HG03025 (cell line): ENCODE data around the gene TP53BP2.
"Not testable (repeated sequence)": the region's sequence is repeated elsewhere in the genome, so short reads cannot be mapped to it uniquely, and the experiment has no call there.

ENCODE experiments used
- ATAC-seq: cut with Tn5 transposase; IDR thresholded peaks from one replicate; pipeline ENCODE4 v1.9.1; 2021; ENCODE audit warnings: mild to moderate bottlenecking, moderate library complexity; ENCODE audit not compliant: unreplicated experiment, low FRiP score

The TP53BP2 gene

DNA sequence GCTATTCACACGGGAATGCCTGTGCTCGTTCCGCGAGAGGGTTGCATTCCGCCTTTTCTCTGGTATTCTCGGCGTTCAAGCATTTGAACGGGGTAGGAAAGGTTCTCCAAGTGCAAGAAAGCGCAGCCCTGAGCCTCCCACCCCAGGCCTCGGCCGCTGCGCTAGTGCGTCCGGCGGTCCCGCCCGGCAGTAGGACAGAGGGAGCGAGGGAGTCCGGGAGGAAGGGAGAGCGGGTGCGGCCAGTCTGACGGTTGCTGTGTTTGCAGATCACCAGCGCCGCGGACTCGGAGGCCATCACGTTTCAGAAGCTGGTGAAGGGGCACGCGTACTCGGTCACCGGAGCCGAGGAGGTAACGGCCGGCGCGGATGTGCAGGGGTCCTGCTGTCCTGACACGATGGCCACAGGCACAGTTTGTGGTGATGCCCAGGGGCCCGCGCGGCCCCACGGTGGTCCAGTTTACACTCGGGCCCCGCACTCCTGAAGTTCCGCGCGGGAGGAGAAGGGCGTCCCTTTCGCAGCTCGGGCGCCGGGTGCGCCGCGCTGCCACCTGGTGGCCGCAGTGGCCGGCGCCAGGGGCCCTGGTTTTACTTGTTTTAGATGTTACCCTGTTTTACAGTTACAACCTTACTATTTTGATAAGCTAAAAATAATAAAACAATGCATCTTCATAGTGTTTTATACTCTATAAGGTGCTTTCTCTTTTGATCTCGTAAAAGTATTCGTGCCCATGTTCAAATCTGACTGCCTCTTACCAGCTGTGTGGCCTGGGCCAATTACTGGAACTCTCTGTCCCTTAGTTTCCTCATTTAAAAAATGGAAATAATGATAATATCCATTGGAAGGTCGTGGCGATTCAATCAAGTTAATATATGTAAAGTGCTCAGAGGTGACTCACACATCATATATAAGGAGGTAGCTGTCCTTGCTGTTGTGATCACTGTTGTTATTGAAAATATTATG, 96.7 kb downstream of the TP53BP2 start:
- ATAC-seq: peak; percentile 61

DNA sequence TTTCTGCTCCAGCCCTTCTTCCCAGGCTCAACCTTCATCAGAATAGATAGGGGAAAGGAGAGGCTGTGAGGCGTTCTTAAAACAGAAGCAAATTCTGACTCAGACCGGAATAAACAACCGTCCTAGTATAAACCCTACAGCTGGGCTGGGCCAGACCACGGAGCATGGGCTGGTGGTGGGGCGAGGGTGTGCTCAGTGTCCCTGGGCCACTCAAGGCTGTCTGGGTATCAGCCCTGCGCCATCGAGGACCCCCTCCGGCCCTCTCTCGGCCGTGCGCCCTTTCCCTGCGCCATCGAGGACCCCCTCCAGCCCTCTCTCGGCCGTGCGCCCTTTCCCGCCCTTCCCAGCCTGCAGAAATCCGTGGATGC, 97.4 kb downstream of the TP53BP2 start:
- peak; percentile 62 for ATAC-seq

DNA sequence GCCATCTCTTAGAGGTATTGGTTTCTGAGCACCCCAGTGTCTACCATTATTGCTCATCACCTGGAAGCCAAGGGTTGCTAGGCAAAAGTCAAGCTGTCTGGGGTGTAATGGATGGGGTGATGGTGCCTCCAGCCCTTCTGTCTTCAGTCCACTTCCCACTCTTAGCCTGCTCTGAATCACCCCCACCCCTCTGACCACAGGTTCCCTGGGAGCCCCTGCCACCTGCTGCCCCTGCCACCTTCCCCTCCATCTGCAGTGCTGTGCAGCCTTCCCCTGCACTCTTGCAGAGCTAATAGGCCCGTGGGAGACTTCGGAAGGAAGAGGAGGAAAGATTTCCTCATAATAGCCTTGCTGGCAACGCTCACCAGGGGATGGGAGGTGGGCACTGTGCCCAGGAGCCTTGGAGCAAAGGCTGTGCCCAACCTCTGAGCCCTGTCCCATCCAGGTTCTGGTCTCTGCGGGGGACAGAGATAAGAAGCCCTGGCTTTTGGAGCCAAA, 97.9 kb downstream of the TP53BP2 start:
- ATAC-seq: no peak

DNA sequence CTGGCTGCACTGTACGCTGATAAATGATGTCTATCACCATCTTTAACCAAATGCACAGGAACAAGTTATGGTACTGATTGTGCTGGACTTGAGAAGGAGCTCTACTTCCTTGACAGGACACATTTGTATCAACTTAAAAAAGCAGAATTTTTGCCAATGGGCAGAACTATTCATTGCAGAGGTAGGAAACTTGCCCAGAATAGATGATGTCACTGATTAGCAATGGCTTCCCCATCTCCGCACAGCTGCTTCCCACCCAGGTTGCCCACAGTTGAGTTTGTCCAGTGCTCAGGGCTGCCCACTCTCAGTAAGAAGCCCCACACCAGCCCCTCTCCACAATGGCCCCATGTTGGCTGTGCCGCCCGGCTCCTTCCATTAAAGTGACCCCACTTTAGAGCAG, 100.0 kb downstream of the TP53BP2 start:
- no peak for ATAC-seq

DNA sequence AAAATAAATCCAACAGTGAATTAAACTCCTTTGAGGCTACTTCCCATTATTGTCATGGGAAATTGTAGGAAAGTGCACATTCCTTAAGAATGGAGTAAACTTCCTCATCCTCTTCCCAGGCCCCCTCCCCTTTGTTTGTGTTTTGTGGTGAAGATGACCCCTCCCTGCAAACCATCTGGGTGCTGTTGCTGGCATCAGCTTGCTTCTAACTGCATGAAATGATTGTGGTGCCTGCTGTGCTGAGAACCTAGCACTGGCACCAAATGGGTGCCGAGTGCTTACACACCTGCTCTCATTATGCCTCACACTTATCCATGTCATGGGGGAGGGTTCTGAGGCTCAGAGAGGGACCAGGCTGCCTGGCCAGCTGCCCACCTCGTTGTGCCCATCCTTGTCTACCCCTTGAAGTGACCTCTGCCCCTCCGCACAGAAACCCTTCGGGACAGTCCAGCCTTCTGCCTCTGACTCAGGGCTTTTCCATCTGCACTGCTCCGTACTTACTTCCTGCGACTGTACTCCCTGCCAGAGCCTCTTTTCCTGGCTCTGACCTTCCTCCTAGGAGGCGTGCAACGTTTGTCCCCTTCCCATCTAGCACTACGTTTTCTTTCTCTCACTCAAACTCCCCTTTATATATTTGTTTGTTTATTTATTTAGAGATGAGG, 102.8 kb downstream of the TP53BP2 start:
- no peak for ATAC-seq

DNA sequence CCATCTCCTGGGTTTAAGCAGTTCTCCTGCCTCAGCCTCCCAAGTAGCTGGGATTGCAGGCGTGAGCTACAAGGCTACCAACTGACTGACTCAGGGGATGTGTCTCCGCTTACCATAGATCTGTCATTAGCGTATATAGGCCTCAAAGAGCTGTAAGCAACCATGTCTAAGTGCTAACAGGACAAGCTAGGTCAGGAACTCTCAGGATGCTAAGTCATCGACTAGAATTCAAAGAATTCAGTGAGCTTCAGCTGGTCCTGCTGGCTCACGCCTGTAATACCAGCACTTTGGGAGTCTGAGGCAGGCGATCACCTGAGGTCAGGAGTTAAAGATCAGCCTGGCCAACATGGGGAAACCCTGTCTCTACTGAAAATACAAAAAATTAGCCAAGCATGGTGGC, 103.9 kb downstream of the TP53BP2 start:
- ATAC-seq: no peak

DNA sequence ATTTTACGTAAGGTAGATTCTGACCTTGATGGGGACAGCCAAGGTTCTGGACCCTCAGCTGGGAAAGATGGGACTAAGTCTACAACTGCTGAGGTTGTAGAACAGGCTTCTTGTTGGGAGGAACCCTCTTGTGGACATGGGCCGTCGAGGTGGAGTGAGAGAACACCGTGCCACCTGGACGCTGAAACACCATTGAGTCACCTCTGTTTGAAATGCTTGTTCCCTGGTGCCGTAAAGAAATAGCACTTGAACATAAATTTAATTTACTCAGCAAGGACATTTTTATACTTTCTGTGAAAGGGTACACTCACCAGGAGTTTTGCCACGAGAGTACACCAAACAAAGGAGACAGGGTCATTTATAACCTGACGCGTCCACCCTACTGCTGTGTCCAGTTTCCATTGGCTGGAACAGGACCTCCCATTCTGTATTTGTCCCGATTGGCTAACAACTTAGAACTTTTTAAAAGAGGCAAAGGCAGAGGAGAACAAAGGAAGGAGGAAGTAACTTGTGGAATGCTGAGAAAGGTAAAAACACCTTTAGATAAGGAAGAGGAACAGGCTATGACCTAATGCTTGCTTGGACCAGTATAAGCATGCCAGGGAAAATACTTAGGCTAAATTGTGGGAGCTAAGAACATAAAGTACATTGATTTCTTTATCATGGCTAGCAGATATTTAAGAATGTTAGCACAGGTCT, 105.6 kb downstream of the TP53BP2 start:
- not testable (repeated sequence) for ATAC-seq

DNA sequence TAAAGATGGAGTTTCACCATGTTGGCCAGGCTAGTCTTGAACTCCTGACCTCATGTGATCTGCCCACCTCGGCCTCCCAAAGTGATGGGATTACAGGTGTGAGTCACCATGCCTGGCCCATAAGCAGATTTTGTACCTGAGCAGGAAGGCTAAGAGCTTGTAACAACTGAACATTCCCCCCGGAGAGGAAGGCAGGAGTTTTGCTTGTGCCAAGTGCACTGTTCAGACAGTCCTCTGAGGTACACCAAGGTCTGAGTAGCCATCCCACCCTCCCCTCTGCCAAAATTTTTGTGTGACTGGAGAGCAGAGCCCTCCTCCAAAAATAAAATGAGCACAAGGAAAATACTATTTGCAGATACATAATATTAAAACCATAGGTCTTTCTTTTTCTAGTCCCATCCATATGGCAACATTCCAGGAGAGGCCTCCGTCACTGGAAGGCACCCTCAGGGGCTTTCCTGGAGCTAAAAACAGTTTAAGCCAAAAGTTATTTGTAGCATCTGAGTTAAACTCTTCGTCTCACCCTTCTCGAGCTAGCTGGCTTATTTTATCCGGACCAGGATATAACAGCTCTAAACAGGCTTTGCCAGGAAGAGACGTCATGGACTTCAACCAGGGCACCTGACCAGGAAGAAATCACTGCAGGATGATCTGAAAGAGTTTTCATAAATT, 106.2 kb downstream of the TP53BP2 start:
- ATAC-seq: no peak

DNA sequence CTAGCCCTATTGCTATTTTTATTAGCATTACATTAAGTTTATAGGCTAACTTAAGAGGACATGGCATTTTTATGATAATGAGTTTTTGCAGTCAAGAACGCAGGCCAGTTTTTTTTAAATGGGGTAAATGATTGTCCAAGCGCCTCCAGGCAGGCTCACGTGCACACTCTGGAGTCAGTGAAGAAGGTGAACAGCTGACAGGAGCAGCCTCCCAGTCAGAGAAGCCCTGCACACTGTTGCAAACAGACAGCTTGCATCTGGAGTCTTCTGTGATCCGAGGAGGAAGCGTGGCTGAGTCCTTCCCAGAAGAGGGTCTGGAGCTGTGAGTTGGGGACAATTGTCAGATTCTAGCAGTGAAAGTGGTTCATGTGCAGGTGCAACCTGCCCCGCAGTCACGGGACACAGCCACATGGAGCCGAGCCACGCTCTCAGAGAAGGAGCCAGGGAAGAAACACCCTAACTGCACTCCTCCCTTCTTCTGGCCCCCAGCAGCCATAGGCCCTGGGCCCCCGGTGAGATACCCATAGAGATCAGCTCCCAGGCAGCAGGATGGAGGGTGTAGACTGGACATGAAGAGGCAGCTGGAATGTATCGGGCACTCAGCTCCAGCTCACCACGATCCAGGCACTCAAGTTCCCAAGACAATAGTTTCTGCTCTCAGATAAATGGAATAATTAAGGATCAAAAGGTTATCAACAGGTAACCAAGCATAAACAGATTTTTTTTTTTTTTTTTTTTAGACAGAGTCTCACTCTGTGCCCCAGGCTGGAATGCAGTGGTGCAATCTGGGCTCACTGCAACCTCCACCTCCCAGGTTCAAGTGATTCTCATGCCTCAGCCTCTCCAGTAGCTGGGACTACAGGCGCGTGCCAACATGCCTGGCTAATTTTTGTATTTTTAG, 107.0 kb downstream of the TP53BP2 start:
- no peak for ATAC-seq

DNA sequence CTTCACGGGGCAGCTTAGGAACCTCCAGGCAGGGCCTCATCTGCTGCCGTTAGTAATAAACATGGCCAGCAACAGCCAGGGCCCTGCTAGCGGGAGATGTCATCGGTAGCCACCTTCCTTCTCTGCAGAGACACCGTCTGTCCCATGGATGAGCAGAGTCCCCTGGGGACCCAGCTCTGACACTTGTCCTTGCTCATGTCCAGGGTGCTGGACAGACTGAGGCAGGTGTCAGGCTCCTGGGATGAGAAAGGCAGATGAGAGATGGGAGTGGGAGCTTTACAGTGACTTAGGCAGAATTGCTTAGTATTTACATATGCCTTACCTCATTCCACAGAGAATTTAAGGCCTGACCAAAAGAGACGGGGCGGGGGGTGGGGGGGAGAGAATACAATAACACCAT, 108.4 kb downstream of the TP53BP2 start:
- no peak for ATAC-seq

DNA sequence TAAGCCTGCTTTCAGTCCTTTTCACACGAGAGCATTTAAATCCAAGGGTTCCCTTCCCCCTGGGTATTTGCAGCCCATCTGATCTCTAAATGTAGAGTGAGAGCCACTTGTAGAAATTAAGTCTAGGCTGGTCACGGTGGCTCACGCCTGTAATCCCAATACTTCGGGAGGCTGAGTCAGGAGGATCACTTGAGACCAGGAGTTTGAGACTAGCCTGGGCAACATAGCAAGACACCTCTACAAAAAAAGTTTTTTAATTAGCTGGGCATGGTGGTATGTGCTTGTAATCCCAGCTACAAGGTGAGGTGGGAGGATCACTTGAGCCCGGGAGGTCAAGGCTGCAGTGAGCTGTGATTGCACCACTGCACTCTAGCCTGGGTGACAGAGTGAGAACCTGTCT, 109.1 kb downstream of the TP53BP2 start:
- ATAC-seq: not testable (repeated sequence)

DNA sequence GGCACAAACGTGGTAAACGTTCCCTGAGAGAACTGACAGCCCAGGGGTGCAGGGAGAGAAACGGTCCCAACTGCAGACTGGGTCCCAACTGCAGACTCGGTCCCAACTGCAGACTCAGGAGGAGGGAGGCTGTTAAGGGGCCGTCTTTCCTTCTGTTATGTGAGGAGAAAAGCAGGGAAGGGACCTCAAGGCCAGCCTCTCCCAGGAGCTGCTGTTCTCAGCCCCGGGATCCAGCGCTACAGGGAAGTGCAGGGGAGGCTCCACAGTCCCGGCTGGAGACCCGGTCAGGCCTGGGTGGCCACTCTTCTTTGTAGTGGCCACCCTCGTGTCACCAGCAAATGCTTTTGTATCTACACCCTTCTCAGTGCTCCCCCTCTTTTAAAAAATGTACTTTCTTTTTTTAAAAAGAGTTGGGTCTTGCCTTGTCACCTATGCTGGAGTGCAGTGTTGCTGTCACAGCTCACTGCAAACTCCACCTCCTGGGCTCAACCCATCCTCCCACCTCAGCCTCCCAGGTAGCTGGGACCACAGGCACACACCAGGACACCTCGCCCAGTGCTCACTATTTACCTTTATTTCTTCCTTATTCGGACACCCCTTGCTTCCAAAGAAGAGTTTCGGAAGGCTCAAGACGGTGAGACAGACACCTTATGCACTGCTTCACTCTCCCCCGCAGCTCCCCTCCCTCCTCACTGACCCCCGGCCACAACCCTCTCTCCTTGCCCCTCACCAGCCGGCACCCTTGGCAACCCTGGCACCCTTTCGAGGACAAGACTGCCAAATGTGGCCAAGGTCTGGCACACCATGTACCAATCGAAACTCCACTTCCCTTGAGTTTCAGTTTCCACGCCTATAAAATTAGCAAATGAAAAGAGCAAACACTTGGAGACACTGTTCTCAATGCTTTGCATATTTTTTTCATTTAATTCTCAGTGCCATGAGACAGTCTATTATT, 111.6 kb downstream of the TP53BP2 start:
- no peak for ATAC-seq

DNA sequence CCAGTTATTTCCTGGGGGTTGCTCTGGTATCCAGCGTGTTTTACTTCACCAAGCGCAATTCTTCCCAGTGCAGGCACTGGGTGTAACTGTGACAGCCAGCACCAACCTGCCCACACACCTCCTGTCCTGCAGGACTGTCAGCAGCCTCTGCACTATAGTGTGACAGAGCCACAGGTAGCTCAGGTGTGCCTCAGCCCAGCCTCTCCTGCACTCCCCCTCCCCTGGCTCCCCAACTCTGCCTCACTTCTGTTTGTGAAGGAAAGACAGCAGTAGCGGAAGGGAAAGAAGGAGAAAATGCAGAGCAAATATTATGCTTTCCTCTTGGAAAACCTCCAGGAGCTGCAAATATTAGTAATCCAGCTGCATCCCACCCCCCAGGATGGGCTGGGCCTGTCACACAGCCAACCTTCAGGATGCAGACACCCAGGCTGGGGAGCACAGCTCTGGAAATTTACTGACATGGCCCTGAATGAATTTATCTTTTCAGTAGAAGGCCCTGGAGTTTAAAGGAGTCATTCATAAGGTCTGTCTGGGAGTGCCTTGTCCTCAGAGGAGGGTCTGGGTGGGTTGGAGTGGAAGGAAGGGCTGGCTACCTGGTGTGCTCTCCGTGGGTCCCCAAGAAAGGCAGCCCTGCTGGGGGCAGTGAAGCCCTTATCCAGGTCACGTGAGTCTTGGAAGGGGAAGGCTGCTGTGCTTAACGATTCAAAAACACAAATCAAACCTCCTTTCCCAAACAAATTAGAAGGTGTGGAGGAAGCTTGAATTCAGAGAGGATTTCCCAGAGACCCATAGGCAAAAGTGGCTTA, 112.6 kb downstream of the TP53BP2 start:
- ATAC-seq: no peak

DNA sequence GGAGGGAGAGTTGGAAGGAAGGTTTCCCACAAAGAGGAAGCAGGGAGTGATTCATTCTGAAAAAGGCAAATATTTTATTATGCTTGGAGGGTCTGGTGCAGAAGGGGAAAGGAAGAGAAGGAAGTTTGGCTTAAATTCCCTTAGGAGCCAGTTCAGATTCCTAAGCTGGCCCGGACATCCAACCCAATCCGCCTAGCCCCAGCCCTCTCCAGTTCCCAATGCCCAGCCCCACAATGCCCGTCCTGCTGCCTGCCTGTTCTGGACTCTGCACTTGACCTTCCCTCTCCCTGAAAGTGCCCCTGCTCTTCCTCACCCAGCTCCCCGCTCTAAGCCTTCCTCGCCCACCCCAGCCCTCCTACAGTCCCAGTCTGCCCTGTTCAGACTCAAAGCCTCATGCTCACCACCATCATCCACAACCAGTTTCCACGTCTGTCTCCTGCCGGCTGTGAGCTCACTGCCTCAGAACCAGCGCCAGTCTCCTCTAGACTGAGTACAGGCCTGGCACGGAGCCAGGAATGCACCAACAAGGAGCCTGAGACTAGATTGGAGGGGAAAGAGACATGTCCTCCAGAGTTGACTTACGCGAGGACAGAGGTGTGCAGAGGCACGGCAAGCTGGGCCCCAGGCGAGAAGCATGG, 114.5 kb downstream of the TP53BP2 start:
- no peak for ATAC-seq

DNA sequence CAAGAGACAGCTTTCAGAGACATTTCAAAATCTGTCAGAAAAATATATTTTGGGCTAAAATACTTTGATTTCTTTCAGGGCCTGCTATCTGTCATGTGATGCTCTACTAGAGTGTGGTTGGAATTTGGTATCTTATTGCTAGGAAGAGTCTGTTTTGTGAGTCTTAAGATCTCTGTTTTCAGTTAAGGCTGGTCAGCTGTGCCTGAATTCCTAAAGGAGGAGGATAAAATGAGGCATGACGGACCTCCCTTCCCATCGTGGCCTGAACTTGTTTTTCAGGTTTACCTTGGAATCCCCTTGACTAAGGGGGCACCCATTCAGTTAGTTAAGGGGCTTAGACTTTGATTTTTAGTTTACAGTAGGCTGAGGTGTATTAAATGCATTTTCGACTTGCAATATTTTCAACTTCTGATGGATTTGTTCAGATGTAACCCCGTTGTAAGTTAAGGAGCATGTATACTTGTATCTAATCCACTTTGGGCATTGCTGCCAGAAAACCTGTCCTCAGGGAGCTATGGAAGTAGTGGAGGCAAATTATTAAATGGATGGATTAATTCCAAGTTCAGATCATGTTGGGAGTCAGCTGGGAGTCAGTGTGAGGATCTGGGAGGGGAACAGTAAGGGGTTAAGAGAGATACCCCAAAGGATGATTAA, 115.1 kb downstream of the TP53BP2 start:
- ATAC-seq: no peak

DNA sequence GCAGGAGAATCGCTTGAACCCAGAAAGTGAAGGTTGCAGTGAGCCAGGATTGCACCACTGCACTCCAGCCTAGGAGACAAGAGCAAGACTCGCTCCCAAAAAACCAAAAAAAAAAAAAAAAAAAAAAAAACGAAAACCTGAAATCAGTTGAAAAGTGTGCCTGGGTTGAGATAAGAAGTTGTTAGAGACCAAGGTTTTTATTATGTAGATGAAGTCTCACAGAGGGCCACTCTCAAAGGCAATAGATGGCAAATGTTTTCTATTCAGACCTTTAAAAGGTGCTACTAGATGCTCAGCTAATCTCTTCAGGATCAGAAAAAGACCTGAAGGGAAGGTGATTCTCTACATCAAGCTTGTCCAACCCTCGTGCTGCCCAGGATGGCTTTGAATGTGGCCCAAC, 115.8 kb downstream of the TP53BP2 start:
- ATAC-seq: no peak
